A673 (cell line): Measurements from ENCODE around the gene ATXN2. TPM values are rescaled to one million over a fixed set of nuclear protein-coding genes. Genes with fewer than 3 reads are reported as not detected.
"Not testable (repeated sequence)": the region's sequence is repeated elsewhere in the genome, so short reads cannot be mapped to it uniquely, and the experiment has no call there.

ENCODE experiments used
- BruUV-seq: library from RNA; stranded (reverse); fragments of 400-500 nt; replicated peaks from 2 replicates; lab custom pipeline; 2021; lab: Mats Ljungman, UMichigan
- CTCF ChIA-PET: fragments of 300-600 bp; sonication (Branson Sonifier 250); formaldehyde crosslinking; loops from one replicate; lab custom pipeline; 2022; ENCODE audit warnings: antibody characterized with exemption; lab: Charles Lee
- POLR2A ChIA-PET: fragments of 300-600 bp; sonication (Branson Sonifier 250); formaldehyde crosslinking; loops from one replicate; lab custom pipeline; 2022; ENCODE audit warnings: antibody characterized with exemption; ENCODE audit not compliant: low non-redundant PET; lab: Charles Lee
- DNase-seq: peaks from one replicate; pipeline ENCODE4 v3.0.0-alpha.2; 2015; ENCODE audit warnings: low spot score
- H3K27ac ChIP-seq: fragments of 200-600 bp; sonication (generic); 2 replicates; pipeline ENCODE4 v1.5.1; 2016; ENCODE audit warnings: mixed run types, low read depth, mild to moderate bottlenecking, mixed read lengths, antibody characterized with exemption, low read length; ENCODE audit not compliant: poor library complexity, severe bottlenecking
- H3K27me3 ChIP-seq: fragments of 200-600 bp; sonication (generic); replicated peaks from 2 replicates; pipeline ENCODE4 v1.6.1; 2017; ENCODE audit warnings: mixed run types, low read depth, mild to moderate bottlenecking, mixed read lengths, antibody characterized with exemption, low read length; ENCODE audit not compliant: insufficient read depth, poor library complexity
- H3K36me3 ChIP-seq: fragments of 200-600 bp; sonication (generic); 2 replicates; pipeline ENCODE4 v1.6.1; 2016; ENCODE audit warnings: mixed run types, mild to moderate bottlenecking, mixed read lengths, antibody characterized with exemption, low read length; ENCODE audit not compliant: insufficient read depth, poor library complexity, severe bottlenecking
- H3K4me1 ChIP-seq: fragments of 200-600 bp; sonication (generic); 2 replicates; pipeline ENCODE4 v1.6.1; 2017; ENCODE audit warnings: mixed run types, mild to moderate bottlenecking, mixed read lengths, antibody characterized with exemption, low read length; ENCODE audit not compliant: insufficient read depth, poor library complexity, severe bottlenecking
- H3K4me3 ChIP-seq: fragments of 200-600 bp; sonication (generic); 2 replicates; pipeline ENCODE4 v1.5.1; 2016; ENCODE audit warnings: low read depth, mixed run types, mild to moderate bottlenecking, mixed read lengths, low read length; ENCODE audit not compliant: poor library complexity, severe bottlenecking
- H3K9me3 ChIP-seq: fragments of 200-600 bp; sonication (generic); 2 replicates; pipeline ENCODE4 v1.6.1; 2016; ENCODE audit warnings: mixed run types, low read depth, mild to moderate bottlenecking, mixed read lengths, antibody characterized with exemption, low read length; ENCODE audit not compliant: poor library complexity, severe bottlenecking
- CTCF ChIP-seq: fragments of 300-800, 200-600 bp; sonication (generic); conservative IDR thresholded peaks from 2 replicates; pipeline ENCODE4 v1.5.1; 2017; ENCODE audit warnings: low read depth, mild to moderate bottlenecking, antibody characterized with exemption, low read length, moderate library complexity, mixed read lengths
- EZH2 ChIP-seq: fragments of 200-600 bp; sonication (generic); IDR thresholded peaks from 2 replicates; pipeline ENCODE4 v1.6.1; 2017; ENCODE audit warnings: borderline replicate concordance, low read depth, mild to moderate bottlenecking, mixed read lengths, antibody characterized with exemption, low read length; ENCODE audit not compliant: poor library complexity, severe bottlenecking
- intact Hi-C: fragments of 100-400 bp; cut with micrococcal nuclease; formaldehyde crosslinking; loops from one replicate; pipeline ENCODE4 v1.10.0; 2022; ENCODE audit not compliant: unreplicated experiment
- total RNA-seq: library from RNA; stranded (reverse); gene quantifications from 2 replicates; pipeline ENCODE4 v1.2.3, GENCODE V29; 2021

ATXN2 gene
- total RNA-seq, 1 experiment from 2014 or later: 94.4 TPM

- H3K27me3 ChIP-seq: no peaks in the 10 kb centered on the region
- no peaks in the 10 kb centered on the region for H3K36me3 ChIP-seq
- no peak for DNase-seq
- no peak for TF ChIP-seq EZH2
- TF ChIP-seq CTCF: no peak
- H3K4me3 ChIP-seq: no peak overlapping the region
- POLR2A ChIA-PET: no interaction called here
- H3K9me3 ChIP-seq: no peaks in the 10 kb centered on the region
- H3K27ac ChIP-seq: no peak overlapping the region
- CTCF ChIA-PET: no interaction called here
- intact Hi-C loops: no loop called here
- BruUV-seq: no TSS peak
- H3K4me1 ChIP-seq: no peaks in the 10 kb centered on the region
Measured at GRCh38 chr12:111586986-111587385, 12.1 kb downstream of the ATXN2 start.

GRCh38 chr12:111585690-111586089, 13.4 kb downstream of the ATXN2 start:
- Histone ChIP-seq H3K36me3 (no peaks in the 10 kb centered on the region), H3K4me3 (no peak overlapping the region), H3K27me3 (no peaks in the 10 kb centered on the region), H3K27ac (no peak overlapping the region), H3K9me3 (no peaks in the 10 kb centered on the region), H3K4me1 (no peaks in the 10 kb centered on the region)
- BruUV-seq: no TSS peak
- TF ChIP-seq CTCF (no peak), EZH2 (no peak)
- CTCF ChIA-PET: interaction anchor here (0.6 kb wide), 1 partner anchor 214 kb away, joined by 6 read pairs; no protein-coding TSS in a partner anchor
- POLR2A ChIA-PET: interaction anchor here (0.7 kb wide), 1 partner anchor 17 kb away, joined by 3 read pairs; no protein-coding TSS in a partner anchor
- DNase-seq: no peak
- intact Hi-C loops: no loop called here

- no peak for DNase-seq
- H3K9me3 ChIP-seq: no peaks in the 10 kb centered on the region
- no peak overlapping the region for H3K27ac ChIP-seq
- ChIA-PET CTCF (no interaction called here), POLR2A (no interaction called here)
- no peak overlapping the region for H3K4me3 ChIP-seq
- no peaks in the 10 kb centered on the region for H3K27me3 ChIP-seq
- intact Hi-C loops: no loop called here
- no TSS peak for BruUV-seq
- no peaks in the 10 kb centered on the region for H3K36me3 ChIP-seq
- no peaks in the 10 kb centered on the region for H3K4me1 ChIP-seq
- TF ChIP-seq EZH2 (no peak), CTCF (no peak)
Measured at GRCh38 chr12:111584959-111585358, 14.2 kb downstream of the ATXN2 start.

GRCh38 chr12:111583506-111583905, 15.6 kb downstream of the ATXN2 start:
- POLR2A ChIA-PET, CTCF ChIA-PET, H3K27ac ChIP-seq, H3K4me3 ChIP-seq, intact Hi-C loops, H3K4me1 ChIP-seq, H3K36me3 ChIP-seq, DNase-seq, H3K9me3 ChIP-seq, BruUV-seq, H3K27me3 ChIP-seq: not testable (repeated sequence)
